PC-9 (cell line): Measurements from ENCODE around the gene PRR33.

Experiments
- EZH2 ChIP-seq: fragments of 200-600 bp; sonication (generic); IDR thresholded peaks from 2 replicates; pipeline ENCODE4 v1.8.0; 2017; ENCODE audit warnings: antibody characterized with exemption, low read depth
- TF ChIP-seq, protein P1 (sequence below): fragments of 200-600 bp; sonication (generic); conservative IDR thresholded peaks from 2 replicates; pipeline ENCODE4 v1.6.1; 2017; ENCODE audit warnings: mixed run types, antibody characterized with exemption, mild to moderate bottlenecking, moderate library complexity

DNA sequence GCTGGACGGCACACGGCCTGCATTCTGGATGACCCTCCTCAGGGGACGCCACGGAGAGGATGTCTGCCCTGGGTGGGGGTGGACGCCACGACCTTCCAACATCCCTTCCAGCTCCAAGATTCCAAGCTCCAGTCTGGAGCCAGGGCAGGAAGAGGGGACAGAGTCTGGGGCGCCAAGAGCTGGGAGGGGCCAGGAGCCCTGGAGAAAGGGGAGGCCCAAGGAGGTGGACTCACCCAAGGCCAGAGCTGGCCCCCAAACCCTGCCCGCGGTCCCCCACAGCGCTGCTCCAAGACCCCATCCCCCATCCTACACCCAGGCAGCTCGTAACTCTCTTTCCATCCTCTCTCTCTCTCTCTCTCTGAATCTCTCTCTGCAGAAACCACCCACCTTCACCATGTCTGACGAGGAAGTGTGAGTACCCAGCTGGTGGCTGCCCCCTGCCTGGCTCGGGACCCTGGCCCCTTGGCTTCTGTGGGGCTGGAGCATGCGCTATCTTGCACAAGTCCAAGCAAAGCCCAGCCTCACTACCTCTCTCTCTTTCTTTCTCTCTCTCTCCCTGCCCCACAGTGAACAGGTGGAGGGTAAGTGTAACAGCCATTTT lies 30.9 kb upstream of the PRR33 start:
- TF ChIP-seq EZH2, result no peak
- TF ChIP-seq, protein P1, sequence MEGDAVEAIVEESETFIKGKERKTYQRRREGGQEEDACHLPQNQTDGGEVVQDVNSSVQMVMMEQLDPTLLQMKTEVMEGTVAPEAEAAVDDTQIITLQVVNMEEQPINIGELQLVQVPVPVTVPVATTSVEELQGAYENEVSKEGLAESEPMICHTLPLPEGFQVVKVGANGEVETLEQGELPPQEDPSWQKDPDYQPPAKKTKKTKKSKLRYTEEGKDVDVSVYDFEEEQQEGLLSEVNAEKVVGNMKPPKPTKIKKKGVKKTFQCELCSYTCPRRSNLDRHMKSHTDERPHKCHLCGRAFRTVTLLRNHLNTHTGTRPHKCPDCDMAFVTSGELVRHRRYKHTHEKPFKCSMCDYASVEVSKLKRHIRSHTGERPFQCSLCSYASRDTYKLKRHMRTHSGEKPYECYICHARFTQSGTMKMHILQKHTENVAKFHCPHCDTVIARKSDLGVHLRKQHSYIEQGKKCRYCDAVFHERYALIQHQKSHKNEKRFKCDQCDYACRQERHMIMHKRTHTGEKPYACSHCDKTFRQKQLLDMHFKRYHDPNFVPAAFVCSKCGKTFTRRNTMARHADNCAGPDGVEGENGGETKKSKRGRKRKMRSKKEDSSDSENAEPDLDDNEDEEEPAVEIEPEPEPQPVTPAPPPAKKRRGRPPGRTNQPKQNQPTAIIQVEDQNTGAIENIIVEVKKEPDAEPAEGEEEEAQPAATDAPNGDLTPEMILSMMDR, result no peak
